ENCODE results near the gene RUNDC3A.

RUNDC3A gene

GRCh38 chr17:44304651-44305050 is 3.8 kb upstream of the RUNDC3A start:
- no peak for DNase-seq
- H3K4me3 ChIP-seq = no peak overlapping the region
- intact Hi-C loops (cut with DNase I; ENCODE audit: low total_unique reads) = no loop called here
- peaks cover 0 to 21% (median 17%) of the 10 kb centered on the region in 4 donors for H3K4me1 ChIP-seq
- H3K27ac ChIP-seq = no peak overlapping the region
- H3K9me3 ChIP-seq = no peaks in the 10 kb centered on the region
- no peaks in the 10 kb centered on the region for H3K36me3 ChIP-seq
- TF ChIP-seq, protein P1, sequence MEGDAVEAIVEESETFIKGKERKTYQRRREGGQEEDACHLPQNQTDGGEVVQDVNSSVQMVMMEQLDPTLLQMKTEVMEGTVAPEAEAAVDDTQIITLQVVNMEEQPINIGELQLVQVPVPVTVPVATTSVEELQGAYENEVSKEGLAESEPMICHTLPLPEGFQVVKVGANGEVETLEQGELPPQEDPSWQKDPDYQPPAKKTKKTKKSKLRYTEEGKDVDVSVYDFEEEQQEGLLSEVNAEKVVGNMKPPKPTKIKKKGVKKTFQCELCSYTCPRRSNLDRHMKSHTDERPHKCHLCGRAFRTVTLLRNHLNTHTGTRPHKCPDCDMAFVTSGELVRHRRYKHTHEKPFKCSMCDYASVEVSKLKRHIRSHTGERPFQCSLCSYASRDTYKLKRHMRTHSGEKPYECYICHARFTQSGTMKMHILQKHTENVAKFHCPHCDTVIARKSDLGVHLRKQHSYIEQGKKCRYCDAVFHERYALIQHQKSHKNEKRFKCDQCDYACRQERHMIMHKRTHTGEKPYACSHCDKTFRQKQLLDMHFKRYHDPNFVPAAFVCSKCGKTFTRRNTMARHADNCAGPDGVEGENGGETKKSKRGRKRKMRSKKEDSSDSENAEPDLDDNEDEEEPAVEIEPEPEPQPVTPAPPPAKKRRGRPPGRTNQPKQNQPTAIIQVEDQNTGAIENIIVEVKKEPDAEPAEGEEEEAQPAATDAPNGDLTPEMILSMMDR (IDR thresholded peaks at IDR 0.05) = no peak
- H3K27me3 ChIP-seq = peaks cover 0 to 68% of the 10 kb centered on the region in 2 donors

DNA sequence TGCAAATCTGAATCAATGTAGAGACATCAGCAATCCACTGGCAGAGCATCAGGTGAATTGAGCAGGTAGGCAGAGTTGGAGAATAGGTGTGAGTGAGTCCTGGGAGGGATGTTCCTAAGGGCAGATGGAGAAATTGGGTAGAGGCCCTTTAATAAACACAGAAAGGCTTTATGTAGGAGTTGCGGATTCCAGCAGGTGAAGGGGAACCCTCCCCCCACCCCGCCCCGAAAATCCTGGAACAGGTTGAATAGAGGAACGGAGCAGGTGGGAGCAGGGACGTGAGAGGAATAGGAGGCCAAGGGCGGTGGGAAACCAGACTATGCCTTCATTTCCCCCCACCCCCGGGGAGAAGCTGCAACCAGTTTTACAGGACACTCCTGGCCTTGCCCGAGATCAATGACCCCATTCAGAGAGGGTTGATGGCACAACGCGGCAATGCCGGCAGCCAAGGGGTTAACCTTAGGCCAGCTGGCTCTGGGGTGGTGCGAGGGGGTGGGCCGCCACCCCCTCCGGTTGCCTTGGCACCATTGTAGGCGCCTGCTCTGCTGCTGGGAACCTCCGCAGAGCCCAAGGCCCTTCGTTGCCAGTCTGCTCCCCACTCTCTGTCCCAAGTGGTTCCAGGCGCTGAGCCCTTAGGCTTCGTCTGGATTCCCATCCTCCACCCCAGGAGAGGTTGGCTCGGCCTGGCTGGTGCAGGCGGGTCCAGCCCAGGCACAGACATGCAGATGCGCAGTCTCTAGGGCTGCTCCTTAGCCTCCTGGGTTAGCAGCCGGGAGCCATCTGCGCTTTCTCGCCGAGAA is 814 bp upstream of the RUNDC3A start:
- no peak for DNase-seq
- H3K4me1 ChIP-seq = peaks cover 0 to 21% (median 17%) of the 10 kb centered on the region in 4 donors
- peak overlapping the region; percentile 35 to 49 for H3K4me3 ChIP-seq
- H3K27ac ChIP-seq = no peak overlapping the region
- peaks cover 0 to 66% of the 10 kb centered on the region in 2 donors for H3K27me3 ChIP-seq
- intact Hi-C loops (cut with DNase I; ENCODE audit: low total_unique reads) = no loop called here
- TF ChIP-seq, protein P1 (IDR thresholded peaks at IDR 0.05) = no peak
- H3K9me3 ChIP-seq = no peaks in the 10 kb centered on the region
- no peaks in the 10 kb centered on the region for H3K36me3 ChIP-seq

- Histone ChIP-seq H3K36me3 (no peaks in the 10 kb centered on the region), H3K27me3 (peaks cover 0 to 72% of the 10 kb centered on the region in 2 donors), H3K4me1 (peaks cover 0 to 21% (median 17%) of the 10 kb centered on the region in 4 donors), H3K27ac (no peak overlapping the region), H3K9me3 (no peaks in the 10 kb centered on the region), H3K4me3 (peak overlapping the region; percentile 35 to 49)
- no peak for DNase-seq
- intact Hi-C loops (cut with DNase I; ENCODE audit: low total_unique reads) = no loop called here
- TF ChIP-seq, protein P1 (IDR thresholded peaks at IDR 0.05) = no peak
Measured at GRCh38 chr17:44308865-44309264, 464 bp downstream of the RUNDC3A start.

DNA sequence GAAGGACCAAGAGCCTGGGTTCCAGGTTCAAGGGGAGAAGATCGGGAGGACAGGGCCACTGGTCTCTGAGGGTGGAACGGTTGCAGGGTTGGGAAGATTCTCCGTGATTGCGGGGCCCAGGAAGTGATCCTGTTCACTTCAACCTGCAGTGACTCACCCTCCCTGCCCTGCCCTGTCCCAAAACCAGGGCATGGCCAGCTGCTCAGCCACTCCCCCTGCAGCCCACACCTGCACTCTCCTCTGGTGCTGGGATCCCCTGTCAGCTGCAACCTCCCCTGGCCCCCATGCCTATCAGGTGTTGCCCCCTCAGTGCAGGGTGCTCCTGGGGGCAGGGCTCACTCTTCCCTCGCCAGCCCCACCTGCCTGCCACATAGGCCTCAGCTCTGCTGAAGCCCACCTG is 1.1 kb downstream of the RUNDC3A start:
- DNase-seq = no peak
- TF ChIP-seq, protein P1 (IDR thresholded peaks at IDR 0.05) = no peak
- Histone ChIP-seq H3K27me3 (peaks cover 0 to 73% of the 10 kb centered on the region in 2 donors), H3K4me1 (peaks cover 0 to 22% (median 17%) of the 10 kb centered on the region in 4 donors), H3K27ac (no peak overlapping the region), H3K4me3 (no peak overlapping the region), H3K9me3 (no peaks in the 10 kb centered on the region), H3K36me3 (no peaks in the 10 kb centered on the region)
- intact Hi-C loops (cut with DNase I; ENCODE audit: low total_unique reads) = no loop called here

DNA sequence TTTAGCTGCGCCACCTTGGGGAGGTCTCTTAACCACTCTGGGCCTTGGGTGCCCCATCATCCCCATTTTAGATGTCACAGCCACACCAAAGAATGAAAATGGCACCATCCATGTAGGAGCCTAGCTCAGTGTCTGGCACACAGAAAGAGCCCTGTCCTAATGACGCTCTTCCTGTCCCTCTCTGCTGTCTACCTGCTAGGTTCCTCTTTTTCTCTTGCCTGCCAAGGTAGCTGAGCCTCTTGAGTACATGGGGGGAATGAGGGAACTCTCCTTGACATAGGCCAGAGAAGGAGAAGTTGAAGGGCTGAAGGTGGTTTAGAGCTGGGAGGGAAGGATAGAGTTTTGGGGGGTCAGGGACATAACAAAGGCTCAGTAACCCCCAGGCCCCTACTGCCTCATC is 1.8 kb downstream of the RUNDC3A start:
- peaks cover 0 to 73% of the 10 kb centered on the region in 2 donors for H3K27me3 ChIP-seq
- H3K36me3 ChIP-seq = no peaks in the 10 kb centered on the region
- TF ChIP-seq, protein P1 (IDR thresholded peaks at IDR 0.05) = no peak
- intact Hi-C loops (cut with DNase I; ENCODE audit: low total_unique reads) = no loop called here
- no peak overlapping the region for H3K4me3 ChIP-seq
- H3K27ac ChIP-seq = no peak overlapping the region
- DNase-seq = no peak
- H3K4me1 ChIP-seq = peaks cover 0 to 29% (median 24%) of the 10 kb centered on the region in 4 donors
- H3K9me3 ChIP-seq = no peaks in the 10 kb centered on the region

All from tibial artery (tissue), 4 donors.